ENCODE data around the gene CCDC85C. TPM values are rescaled to one million over a fixed set of nuclear protein-coding genes. Genes with fewer than 3 reads are reported as not detected.

The CCDC85C gene
- total RNA-seq, 1 donor from 2014 or later = 5.2 TPM

DNA sequence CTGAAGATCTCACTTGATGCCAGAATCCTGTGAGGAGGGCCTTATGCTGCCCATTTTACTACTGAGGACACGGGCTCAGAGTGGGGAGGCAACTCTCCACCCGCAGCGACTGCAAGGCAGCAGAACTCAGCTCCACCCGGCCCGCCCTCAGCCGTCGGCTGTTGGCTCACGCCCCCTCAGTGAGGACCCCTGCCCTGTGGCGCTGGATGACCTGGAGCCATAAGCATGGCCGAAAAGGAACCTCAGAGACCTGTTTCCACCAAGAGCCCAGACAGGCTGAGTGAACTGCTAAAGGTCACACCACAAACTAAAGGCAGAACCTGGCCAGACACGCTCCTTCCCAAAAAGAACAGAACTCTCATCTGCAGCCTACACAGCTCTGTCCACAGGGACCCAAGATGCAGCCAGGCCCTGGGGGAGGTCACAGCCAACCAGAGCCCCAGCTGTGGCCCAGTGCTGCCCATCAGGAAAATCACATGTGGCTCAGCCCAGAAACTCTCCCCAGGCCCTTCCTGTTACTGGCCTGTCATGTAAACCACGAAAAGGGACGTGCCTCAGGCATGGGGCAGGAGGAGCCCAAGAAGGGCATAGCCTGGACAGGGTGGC is 90.0 kb downstream of the CCDC85C start:
- DNase-seq (ENCODE audit: low spot score) = peak; percentile 82

DNA sequence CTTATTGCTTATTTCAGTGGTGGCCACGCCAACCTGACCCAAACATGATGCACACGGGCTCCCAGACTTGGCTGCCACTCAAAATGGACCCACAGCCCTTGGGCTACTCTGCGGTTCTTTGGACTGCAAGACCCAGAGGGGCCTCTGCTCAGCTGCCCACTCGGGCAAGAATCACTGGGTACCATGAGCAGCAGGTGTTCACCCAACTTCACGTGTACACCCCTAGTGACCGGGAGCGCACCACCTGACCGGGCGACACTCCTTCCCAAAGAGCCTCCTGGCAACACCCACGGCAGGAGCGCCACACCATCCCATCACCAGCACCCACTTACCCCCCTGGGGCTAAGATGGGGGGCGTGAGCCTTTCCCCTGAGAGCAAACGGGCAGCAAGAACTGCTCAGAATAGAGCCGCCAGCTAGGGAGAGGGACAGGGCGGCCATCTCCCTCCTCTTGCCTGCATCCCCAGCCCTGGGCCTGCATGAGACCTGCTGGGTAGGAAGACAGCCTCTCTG is 90.8 kb downstream of the CCDC85C start:
- peak; percentile 84 for DNase-seq (ENCODE audit: low spot score)

DNA sequence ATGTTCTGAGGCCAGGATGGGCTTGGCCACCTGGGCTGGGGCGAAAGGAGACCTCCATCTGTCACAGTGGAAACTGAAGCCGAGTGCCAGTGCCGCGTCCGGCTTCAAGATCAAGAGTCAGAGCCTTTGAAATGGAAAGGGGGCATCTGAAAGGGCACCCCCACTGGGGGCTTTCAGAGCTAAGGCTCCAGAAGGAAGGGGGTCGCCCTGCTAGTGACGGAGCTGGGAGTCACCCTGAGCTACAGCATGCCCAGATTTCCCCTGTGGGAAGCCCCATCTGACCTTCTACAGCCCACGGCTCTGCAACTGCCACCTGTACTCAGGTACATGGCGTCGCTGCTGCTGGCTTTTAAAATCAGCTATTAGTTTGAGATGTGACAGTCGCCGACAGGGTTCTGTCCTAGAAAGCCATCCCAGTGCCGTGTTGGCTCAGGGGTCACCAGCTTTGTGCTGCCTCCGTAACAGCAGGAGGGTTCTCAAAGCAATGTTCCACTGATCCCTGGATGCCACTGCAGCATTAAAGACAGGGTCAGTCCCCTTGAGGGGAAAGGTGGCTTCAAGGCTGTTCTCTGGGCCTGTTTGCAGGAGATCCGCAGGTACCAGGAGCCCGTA is 91.3 kb downstream of the CCDC85C start:
- DNase-seq (ENCODE audit: low spot score) = no peak

DNA sequence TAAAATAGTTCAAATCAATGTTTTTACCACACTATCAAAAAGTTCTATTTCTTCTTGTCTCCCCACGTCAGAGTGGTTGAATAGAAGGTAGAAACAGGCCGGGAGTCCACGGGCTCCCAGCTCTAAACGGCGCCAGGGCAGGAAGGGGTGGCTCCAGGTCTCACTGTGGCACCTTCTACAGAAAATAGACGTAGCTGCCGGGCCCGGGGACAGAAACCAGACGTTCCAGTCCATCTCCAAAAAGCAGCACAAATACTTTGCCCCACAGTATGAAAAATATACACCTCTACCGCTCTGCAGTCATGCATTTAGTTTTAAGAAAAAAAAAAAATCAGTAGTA is 91.9 kb downstream of the CCDC85C start:
- DNase-seq (ENCODE audit: low spot score) = no peak

DNA sequence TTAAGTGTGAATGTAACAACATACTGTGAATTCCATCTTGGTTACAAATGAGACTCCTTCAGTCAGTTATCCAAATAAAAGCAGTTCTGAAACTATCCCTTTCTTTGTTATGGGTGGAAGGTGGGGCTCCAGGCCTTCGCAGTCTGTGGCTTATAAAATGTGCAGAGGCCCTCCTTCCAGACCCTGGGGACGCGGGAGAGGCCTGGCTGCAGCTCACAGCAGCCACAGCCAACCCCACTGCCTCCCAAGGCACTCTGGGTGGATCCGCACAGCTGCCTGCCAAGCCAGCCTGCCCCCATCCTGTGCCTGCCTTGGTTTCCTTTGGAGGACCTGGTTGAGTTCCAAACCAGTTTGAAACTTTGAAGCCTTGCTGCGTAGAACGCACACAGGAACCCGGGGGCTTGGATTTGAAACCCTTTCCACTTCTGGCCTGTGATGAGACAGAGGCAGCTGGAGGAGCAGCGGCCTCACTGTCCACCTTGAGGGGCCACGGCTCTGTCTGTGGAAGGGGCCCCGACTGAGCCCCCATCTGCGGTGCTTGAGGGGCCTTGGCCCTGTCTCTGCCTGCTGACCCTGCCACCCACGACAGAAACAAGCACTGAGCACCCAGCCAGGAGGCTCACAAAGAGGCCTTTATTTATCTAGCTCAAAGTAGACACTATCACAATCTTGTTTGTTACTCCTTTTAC is 92.4 kb downstream of the CCDC85C start:
- DNase-seq (ENCODE audit: low spot score) = peak; percentile 82

DNA sequence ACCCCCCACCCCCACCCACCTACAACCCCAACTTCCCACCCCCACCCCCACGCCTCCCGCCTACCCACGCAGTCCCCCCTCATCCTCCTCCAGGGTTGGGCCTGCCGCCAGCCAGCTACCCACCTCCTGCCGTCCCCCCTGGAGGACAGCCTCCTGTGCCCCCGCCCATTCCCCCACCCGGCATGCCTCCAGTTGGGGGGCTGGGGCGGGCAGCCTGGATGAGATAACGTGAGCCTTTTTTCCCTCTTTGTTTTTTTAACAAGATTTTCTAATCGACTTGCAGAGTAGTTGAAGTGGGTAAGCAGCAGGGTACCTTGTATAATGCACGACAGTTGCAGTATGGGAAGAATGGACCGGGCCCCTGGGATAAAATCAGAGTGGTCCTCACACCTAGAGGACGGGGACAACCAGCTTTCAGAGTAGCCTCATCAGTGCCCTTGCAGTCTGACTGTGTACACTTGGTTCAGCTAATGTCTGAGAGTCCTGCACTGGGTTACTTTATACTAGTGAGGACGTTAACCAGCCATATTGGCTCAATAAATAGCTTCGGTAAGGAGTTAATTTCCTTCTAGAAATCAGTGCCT is 93.4 kb downstream of the CCDC85C start:
- no peak for DNase-seq (ENCODE audit: low spot score)

DNA sequence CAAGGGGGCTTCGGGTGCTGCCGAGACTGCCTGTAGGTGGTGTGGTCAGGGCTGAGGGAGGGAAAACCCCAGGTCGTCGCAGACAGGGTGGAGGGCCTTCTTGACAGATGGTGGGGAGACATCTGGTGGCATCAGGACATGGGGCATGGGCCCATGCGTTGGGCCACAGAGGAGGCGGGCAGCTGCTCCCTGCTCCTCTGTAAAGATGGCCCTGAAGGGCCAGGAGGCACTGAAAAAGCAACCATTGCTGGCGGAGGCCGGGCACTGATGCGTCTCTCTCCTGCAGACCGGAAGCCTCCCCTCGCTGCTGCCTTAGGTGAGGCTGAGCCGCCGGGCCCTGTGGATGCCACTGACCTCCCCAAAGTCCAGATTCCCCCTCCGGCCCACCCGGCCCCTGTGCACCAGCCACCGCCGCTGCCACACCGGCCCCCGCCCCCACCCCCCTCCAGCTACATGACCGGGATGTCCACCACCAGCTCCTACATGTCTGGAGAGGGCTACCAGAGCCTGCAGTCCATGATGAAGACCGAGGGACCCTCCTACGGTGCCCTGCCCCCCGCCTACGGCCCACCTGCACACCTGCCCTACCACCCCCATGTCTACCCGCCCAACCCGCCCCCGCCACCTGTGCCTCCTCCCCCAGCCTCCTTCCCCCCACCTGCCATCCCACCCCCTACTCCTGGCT is 94.0 kb downstream of the CCDC85C start:
- no peak for DNase-seq (ENCODE audit: low spot score)

DNA sequence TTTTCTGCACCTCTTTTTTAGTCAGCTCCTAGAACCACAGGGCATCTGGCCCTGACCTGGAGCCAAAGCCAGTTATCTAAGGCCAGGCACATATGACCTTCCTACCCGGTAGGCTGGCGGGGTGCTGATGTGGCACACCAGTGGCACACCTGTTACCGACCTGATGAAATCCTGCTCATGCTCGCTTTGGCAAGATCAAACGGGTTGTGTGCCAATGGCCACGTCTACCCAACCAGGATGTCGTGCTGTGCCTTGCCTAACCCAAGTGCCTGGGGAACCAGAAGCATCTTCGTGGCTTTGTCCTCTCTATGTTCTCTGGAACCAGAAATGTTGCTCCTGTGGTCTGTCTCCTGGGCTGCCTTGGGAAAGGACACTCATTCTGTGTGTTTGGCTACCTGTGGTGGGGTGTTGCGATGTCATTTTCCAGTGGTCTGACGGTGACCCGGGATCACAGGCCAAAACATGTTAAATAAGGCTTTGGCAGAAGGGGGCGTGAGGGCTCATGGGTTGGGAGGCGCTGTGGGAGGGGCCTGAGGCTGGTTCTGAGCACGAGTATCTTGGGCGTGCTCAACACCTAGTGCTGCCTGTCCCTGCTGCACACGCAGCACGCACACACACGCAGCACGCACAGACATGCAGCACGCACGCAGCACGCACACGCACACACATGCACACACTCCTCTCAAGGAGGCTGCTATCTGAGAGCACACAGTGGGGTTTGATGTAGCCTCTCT is 94.9 kb downstream of the CCDC85C start:
- DNase-seq (ENCODE audit: low spot score) = peak; percentile 68

DNA sequence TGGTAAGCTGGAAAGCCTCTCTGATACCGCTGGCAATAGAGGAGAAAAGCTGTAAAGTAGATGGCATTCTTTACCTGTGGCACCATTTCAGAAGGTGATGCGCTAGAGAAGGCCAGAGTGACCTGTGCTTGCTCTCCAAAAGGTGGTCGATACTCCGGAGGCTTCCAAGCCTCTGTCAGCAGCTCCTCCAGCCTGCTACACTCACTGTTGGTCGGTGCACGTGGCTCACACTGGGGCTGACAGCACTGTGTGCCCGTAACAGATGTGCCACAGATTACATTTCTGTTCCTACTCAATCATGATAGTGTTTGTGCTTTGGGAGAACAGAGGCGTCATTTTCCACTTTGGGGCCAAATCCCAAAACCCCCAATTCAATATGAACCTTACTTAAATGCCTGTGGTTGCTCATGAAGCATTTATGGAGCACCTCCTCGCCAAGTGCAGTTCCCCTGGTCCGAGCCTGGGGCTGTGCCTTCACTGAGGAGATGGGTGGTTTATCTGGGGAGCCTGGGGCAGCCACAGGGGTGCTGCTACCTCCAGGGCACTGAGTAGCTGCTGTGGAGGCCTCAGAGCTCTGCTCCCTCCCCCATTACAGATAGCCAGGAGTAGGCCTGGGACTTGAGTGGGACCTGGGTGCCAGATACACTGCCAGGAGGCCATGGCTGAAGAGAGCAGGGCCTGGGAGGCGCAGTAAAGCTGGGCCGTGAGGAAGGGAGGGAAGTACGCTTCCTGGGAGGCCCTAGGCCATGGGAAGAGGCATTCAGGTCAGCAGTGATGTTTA is 96.0 kb downstream of the CCDC85C start:
- peak; percentile 72 for DNase-seq (ENCODE audit: low spot score)

DNA sequence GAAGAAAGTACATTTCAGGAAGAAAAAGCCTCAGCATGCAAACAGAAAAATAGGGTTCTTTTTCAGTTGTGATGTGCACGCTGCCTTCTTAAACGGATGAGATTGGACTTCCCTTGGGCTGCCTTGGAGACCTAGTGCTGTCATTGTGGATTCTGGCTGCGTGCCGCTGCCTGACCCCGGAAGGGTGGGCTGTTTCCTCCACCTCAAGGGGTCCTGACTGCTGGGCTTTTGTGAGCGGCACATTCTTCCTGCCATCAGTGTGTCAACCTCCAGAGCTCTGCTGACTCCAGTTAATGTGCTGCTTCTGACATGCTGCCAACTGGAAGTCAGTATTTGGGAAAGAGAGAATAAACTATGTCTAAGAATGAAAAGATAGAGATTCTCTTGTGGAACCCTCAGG is 97.7 kb downstream of the CCDC85C start:
- DNase-seq (ENCODE audit: low spot score) = no peak

DNA sequence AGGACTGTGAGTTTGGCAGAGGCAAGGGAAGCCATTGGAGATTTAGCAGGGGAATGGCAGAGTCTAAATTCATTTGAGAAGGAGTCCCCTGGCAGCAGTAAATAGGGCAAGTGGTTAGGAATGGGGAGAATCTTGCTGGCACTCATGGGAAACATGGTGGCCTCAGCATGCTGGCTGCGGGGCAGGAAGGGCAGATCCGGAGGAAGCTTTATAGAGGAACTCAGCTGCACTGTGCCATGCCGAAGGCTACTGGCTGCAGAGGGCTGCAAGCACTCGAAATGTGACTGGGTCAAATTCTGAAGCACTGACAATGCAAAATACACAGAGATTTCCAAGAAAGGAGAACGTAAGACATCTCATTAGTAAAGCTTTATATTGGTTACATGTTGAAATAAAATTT is 98.9 kb downstream of the CCDC85C start:
- DNase-seq (ENCODE audit: low spot score) = no peak

DNA sequence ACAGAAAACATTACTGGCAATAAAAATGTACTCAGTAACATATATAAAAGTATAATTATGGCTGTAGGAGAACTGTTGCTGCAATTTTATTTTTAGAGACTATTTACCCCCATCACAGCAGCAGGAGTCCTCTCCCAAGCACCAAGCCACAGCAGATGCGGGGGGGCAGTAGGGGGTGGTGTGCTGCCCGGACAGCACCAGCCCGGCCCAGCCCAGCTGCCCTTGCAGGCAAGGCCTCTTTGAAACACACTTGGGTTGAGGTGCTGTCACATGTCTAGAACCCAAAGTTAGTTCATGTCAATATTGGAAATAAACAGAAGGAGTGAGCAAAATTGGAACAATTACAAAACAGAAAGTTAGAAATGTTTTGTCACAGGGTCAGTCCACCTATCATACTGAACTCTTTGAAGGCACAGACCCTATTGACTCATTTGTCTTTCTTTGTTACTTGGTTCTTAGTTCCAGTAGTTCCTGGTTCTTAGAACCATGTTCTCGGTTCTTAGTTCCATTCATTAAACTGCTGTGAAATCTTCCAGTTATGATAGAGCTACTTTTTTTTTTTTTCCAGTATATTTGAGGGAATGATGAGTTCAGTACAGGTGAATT is 100.1 kb downstream of the CCDC85C start:
- no peak for DNase-seq (ENCODE audit: low spot score)

DNA sequence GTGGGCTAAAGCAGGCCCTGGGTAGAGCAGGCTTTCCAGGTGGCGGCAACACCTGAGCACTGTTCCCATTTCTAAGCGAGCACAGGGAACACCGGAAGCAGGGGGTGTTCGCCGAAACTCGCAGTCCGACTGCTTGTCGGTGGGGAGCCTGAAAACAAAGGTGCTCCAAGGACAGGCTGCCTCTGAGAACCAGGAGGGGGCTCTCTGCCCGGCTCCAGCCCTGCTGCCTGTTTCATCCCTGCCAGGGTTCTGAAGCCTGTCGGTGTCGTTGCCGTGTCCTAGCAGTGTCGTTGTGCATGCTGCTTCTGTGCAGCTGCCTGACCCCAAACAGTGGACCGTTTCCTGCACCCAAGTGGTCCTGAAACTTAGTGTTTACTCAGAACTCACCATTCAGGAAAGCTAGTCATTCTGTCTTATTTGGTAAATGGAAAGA is 101.0 kb downstream of the CCDC85C start:
- DNase-seq (ENCODE audit: low spot score) = no peak

DNA sequence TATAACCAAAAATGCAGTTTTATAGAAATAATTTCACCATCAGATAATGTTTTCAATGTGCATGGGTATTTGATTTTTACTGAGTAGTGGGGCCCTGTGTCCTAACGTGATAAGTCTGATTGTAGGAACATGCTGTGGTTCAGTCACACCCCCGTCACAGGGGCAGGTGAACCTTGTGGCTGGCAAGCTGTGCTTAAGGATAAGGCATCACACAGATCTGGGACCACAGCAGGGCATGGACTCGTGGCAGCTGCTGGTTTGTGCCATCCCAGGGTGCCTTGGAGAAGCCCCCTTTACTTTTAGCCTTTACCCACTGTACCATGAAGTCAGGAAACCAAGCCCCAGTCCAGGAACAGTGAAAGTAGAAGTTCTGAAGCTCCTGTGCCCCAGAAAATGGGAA is 106.1 kb downstream of the CCDC85C start:
- no peak for DNase-seq (ENCODE audit: low spot score)

DNA sequence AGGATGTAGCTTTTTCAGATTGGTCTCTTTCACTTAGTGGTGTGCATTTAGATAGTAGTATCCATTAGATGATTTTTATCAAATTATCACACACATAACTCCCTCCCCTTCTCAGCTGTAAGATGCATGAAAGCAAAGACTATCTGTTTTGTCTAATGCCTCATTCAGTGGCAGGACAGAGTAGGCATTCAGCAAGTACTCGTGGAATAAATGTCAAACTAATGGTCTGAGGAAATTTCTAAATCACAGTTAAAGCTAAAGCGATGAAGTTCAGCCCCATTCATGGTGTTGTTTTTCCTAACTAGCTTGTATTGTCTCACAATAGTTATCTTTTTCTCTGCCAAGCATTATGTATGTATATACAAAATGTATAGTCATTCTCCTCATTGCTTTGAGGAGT is 106.7 kb downstream of the CCDC85C start:
- DNase-seq (ENCODE audit: low spot score) = no peak

DNA sequence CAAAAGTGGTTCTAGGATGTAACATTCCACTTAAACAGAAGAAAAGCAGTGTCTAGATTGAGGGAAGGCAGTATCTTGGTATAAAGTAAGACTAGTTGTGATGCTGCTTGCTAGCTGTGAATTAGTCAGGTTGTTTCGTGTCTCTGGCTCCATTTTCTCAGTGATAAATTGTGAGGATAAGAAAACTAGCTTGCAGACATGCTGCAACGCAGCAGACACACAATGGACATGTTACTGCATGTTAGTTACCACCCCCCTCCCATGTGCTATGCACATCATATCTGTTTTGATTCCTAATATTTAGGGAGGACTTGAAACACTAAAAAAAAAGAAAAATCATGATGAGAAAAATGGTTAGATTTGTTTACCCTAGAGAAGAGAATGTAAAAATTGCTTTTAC is 119.9 kb downstream of the CCDC85C start:
- no peak for DNase-seq (ENCODE audit: low spot score)

DNA sequence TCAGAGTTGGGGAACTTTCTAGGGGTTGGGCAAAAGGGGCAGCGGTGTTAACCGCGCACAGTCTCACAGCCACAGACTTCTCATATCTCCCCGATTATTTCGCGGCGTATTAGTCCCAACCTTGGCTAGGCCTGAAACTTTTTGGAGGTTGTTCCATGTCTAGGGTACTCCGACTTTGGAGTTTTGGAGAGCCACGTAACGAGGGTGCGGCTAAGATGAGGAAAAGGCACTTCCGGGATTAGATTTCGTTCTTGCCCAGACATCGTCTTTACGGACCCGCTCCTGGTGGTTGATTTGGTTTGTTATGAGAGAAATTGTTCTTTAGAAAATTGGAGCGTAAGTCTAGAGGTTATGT is 122.3 kb downstream of the CCDC85C start:
- no peak for DNase-seq (ENCODE audit: low spot score)

DNA sequence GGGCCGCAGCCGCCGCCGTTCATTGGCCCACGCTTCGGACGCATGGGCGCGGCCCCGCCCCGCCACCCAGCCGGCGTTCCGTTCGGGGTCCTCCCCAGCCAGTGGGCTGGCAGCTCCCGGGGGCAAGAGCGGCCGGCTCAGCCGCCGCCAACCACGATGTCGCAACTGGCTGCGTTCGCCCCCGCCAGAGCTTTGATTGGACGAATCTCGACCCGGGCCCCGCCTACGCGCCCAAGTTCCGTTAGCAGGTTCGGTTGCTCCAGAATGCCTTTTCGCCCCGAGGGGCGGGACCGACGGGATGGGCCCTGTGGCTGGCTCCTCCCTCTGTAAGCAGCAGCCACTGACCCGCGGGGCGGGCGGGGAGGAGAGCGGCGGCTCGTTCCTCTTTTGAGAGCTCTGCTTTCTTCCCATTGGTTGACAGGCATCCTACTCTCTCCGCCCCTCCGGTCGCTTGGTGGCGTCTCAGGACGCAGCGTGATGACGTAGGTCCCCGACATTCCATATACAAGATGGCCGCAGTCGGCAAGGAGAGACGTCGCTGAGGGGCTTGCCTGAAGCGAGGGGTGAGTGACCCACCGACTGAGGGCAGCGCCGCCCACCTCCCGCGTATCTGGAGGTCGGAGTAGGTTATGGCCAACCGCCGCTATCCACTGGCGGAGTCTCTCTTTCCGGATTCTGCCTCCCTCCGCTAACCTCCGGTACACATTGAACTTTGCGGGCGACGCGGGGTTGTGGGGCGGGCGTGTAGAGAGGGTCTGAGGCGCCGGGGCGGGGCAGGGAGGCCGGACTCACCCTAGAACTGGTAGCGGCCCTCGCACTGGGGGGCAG is 122.9 kb downstream of the CCDC85C start, which contains the start of gene CCNK:
Gene CCNK, plus strand, starts transcription at position 493 of the 828 bp plus-strand sequence. CDS start 11,269 bp downstream, outside the sequence.
- DNase-seq (ENCODE audit: low spot score) = peak; percentile 100
